Measurements from ENCODE around the gene IGF2R. TPM values are rescaled to one million over a fixed set of nuclear protein-coding genes. Genes with fewer than 3 reads are reported as not detected.

The IGF2R gene
- total RNA-seq, 1 experiment from 2014 or later = 75.3 TPM

GRCh38 chr6:159955945-159956361, 12.9 kb upstream of the IGF2R start:
- CTCF ChIA-PET = no interaction called here
- H3K9me3 Mint-ChIP-seq = peaks cover 3% of the 10 kb centered on the region; the same call in 1 of the 2 replicates
- no peak overlapping the region for H3K27ac Mint-ChIP-seq
- DNase-seq (ENCODE audit: low spot score) (no peak), ATAC-seq (no peak)
- H3K27me3 Mint-ChIP-seq (ENCODE audit: low read depth) = peaks cover 6% of the 10 kb centered on the region
- H3K36me3 Mint-ChIP-seq = no peaks in the 10 kb centered on the region
- TF ChIP-seq ZNF512 (CRISPR knock-in tag; IDR thresholded peaks at IDR 0.05; ENCODE audit: borderline replicate concordance) (0 out of 2 replicates have a peak, but pooled peaks have one; percentile 49), STAT6 (CRISPR knock-in tag; conservative IDR thresholded peaks at IDR 0.05; ENCODE audit: low read depth) (no peak)
- peaks cover 16% of the 10 kb centered on the region for H3K4me1 Mint-ChIP-seq
- H3K4me3 Mint-ChIP-seq = no peak overlapping the region
- POLR2A ChIA-PET = no interaction called here

- ATAC-seq = no peak
- no peak for TF ChIP-seq ZSCAN18 (CRISPR knock-in tag; IDR thresholded peaks at IDR 0.05)
- no peak for TF ChIP-seq TP53 (CRISPR knock-in tag; IDR thresholded peaks at IDR 0.05)
- TF ChIP-seq JUN (CRISPR knock-in tag; IDR thresholded peaks at IDR 0.05) = no peak
- TF ChIP-seq ZNF532 (CRISPR knock-in tag; IDR thresholded peaks at IDR 0.05; ENCODE audit: borderline replicate concordance) = no peak
- H3K4me1 Mint-ChIP-seq = peaks cover 11% of the 10 kb centered on the region
- H3K36me3 Mint-ChIP-seq = no peaks in the 10 kb centered on the region
- H3K27me3 Mint-ChIP-seq (ENCODE audit: low read depth) = peaks cover 17% of the 10 kb centered on the region
- POLR2A ChIA-PET = no interaction called here
- H3K9me3 Mint-ChIP-seq = peaks cover 3% of the 10 kb centered on the region; the same call in 1 of the 2 replicates
- DNase-seq (ENCODE audit: low spot score) = no peak
- no peak overlapping the region for H3K27ac Mint-ChIP-seq
- H3K4me3 Mint-ChIP-seq = no peak overlapping the region
- CTCF ChIA-PET = no interaction called here
These were observed 11.7 kb upstream of the IGF2R start for GRCh38 chr6:159957071-159957673.

GRCh38 chr6:159959165-159959975, 9.5 kb upstream of the IGF2R start:
- ATAC-seq (no peak), DNase-seq (ENCODE audit: low spot score) (no peak)
- H3K36me3 Mint-ChIP-seq = no peaks in the 10 kb centered on the region
- no peak overlapping the region for H3K27ac Mint-ChIP-seq
- POLR2A ChIA-PET = no interaction called here
- H3K27me3 Mint-ChIP-seq (ENCODE audit: low read depth) = peaks cover 39% of the 10 kb centered on the region
- H3K4me1 Mint-ChIP-seq = no peaks in the 10 kb centered on the region
- peaks cover 3% of the 10 kb centered on the region; the same call in 1 of the 2 replicates for H3K9me3 Mint-ChIP-seq
- TF ChIP-seq ATF3 (CRISPR knock-in tag; conservative IDR thresholded peaks at IDR 0.05) (no peak), HMGXB4 (CRISPR knock-in tag; IDR thresholded peaks at IDR 0.05) (no peak), ETV6 (CRISPR knock-in tag; IDR thresholded peaks at IDR 0.05) (no peak), CREB1 (CRISPR knock-in tag; IDR thresholded peaks at IDR 0.05) (no peak), CTCF (IDR thresholded peaks at IDR 0.05) (no peak)
- CTCF ChIA-PET = no interaction called here
- H3K4me3 Mint-ChIP-seq = no peak overlapping the region
